ENCODE data around the gene MITD1. TPM values are rescaled to one million over a fixed set of nuclear protein-coding genes. Genes with fewer than 3 reads are reported as not detected.
"Not testable (repeated sequence)": the region's sequence is repeated elsewhere in the genome, so short reads cannot be mapped to it uniquely, and the experiment has no call there.

Gene MITD1
- total and polyA plus RNA-seq, 2 of the 8 experiments (the other 6 are each of a cell fraction or from before 2014, with no cell fraction given), result 15.2 to 31.7 TPM

GRCh38 chr2:99192364-99192763, 11.5 kb upstream of the MITD1 start:
- H2BK20ac ChIP-seq (ENCODE audit: low read length); H4K20me1 ChIP-seq (replicated peaks in 1 of 2; ENCODE audit: control insufficient read depth in 1 of 2, insufficient read depth in 2 of 2, low read length in 2 of 2); FAIRE-seq; H2BK5ac ChIP-seq (ENCODE audit: low read depth, low read length); CTCF ChIA-PET (ENCODE audit: partially characterized antibody); H3K9ac ChIP-seq (replicated peaks in 1 of 4; ENCODE audit: extremely low read depth in 1 of 4, low read depth in 3 of 4, low read length in 3 of 4); H2BK120ac ChIP-seq (replicated peaks; ENCODE audit: low read depth, low read length); H2AK5ac ChIP-seq (ENCODE audit: low read depth, low read length); H2AFZ ChIP-seq (ENCODE audit: low read length); H3K27ac ChIP-seq (ENCODE audit: low read depth, low read length); H3K4me2 ChIP-seq (ENCODE audit: insufficient read depth in 1 of 2, low read depth in 2 of 2, low read length in 2 of 2); H4K5ac ChIP-seq (ENCODE audit: insufficient read length, low read depth, low read length); H2BK15ac ChIP-seq (ENCODE audit: low read length); DNase-seq (ENCODE audit: low read depth in 1 of 2, low spot score in 2 of 2); H2BK12ac ChIP-seq (ENCODE audit: low read depth, low read length); H3K4ac ChIP-seq (replicated peaks; ENCODE audit: insufficient read length, low read depth, low read length); H3K18ac ChIP-seq (ENCODE audit: extremely low read depth, low read length); H3K23me2 ChIP-seq (ENCODE audit: low read depth, low read length); H4K8ac ChIP-seq (ENCODE audit: extremely low read depth, insufficient read depth, low read length); H3K9me3 ChIP-seq (ENCODE audit: insufficient read depth in 2 of 2, low read depth in 1 of 2, low read length in 1 of 2); H3K4me3 ChIP-seq (ENCODE audit: extremely low read depth in 1 of 4, insufficient read depth in 2 of 4, low read depth in 3 of 4, low read length in 4 of 4); H3K79me1 ChIP-seq (ENCODE audit: low read depth, low read length); H3K23ac ChIP-seq (ENCODE audit: insufficient read length); H3K14ac ChIP-seq (ENCODE audit: insufficient read length); H3K56ac ChIP-seq (replicated peaks; ENCODE audit: insufficient read length, low read depth, low read length); H3K4me1 ChIP-seq (replicated peaks in 1 of 4; ENCODE audit: control insufficient read depth in 3 of 4, insufficient read depth in 4 of 4, low read length in 3 of 4); H3K27me3 ChIP-seq (replicated peaks in 1 of 4; ENCODE audit: control insufficient read depth in 3 of 4, extremely low read depth in 1 of 4, insufficient read depth in 3 of 4, low read length in 3 of 4); H4K91ac ChIP-seq (replicated peaks; ENCODE audit: insufficient read length, low read length): not testable (repeated sequence)
- WGBS, 2 experiments (ENCODE audit: extremely low coverage in 1 of 2, insufficient coverage in 1 of 2, insufficient read length in 1 of 2, insufficient replicate concordance in 2 of 2, low coverage in 1 of 2, low lambda C conversion rate in 2 of 2, missing lambda C conversion rate in 1 of 2), result 96% methylated on average over 4 of the region's 4 CpGs; no CpG with 5 or more reads in 1 of the 2 experiments
- H3K36me3 ChIP-seq (ENCODE audit: control insufficient read depth in 2 of 4, insufficient read depth in 4 of 4, low read length in 3 of 4), result peaks cover 3 to 48% (median 29%) of the 10 kb centered on the region in 4 experiments; a peak in 7 of 8 replicates
- POLR2A ChIA-PET (ENCODE audit: partially characterized antibody), result interaction anchor here (1.0 kb wide), 1 partner anchor 12 kb away, joined by 3 read pairs; no protein-coding TSS in a partner anchor
- H3K79me2 ChIP-seq (ENCODE audit: control insufficient read depth in 1 of 2, insufficient read depth in 2 of 2, low read length in 2 of 2), result peaks cover 0 to 18% of the 10 kb centered on the region in 2 experiments; a peak in 2 of 4 replicates
